Stimulated activated memory B cell treated with anti-CD40 and anti-IgM and Interleukin-4, amounts not matched to agents 10 μg/mL and 1 μg/mL and 100 μg/mL, for 72 hours (primary cell): ENCODE results near the gene ZNF497.
"Not testable (repeated sequence)": the region's sequence is repeated elsewhere in the genome, so short reads cannot be mapped to it uniquely, and the experiment has no call there.

ENCODE experiments used
- ATAC-seq: fragments of 150-1000 bp; cut with Tn5 transposase; 2 replicates; pipeline ENCODE4 v1.10.0; 2021
- H3K27ac Mint-ChIP-seq: one replicate; pipeline ENCODE4 v1.8.0; 2022; ENCODE audit warnings: mild to moderate bottlenecking, mixed read lengths
- H3K27me3 Mint-ChIP-seq: one replicate; pipeline ENCODE4 v1.8.0; 2022; ENCODE audit warnings: mixed read lengths
- H3K36me3 Mint-ChIP-seq: one replicate; pipeline ENCODE4 v1.8.0; 2022; ENCODE audit warnings: mixed read lengths
- H3K4me1 Mint-ChIP-seq: one replicate; pipeline ENCODE4 v1.8.0; 2022; ENCODE audit warnings: mixed read lengths
- H3K4me3 Mint-ChIP-seq: one replicate; pipeline ENCODE4 v1.8.0; 2022; ENCODE audit warnings: mild to moderate bottlenecking, moderate library complexity, mixed read lengths
- H3K9me3 Mint-ChIP-seq: one replicate; pipeline ENCODE4 v1.8.0; 2022; ENCODE audit warnings: mixed read lengths

Gene ZNF497

GRCh38 chr19:58325311-58326022 is 37.1 kb downstream of the ZNF497 start:
- Mint-ChIP-seq H3K36me3 (peaks cover 5% of the 10 kb centered on the region), H3K27ac (no peak overlapping the region), H3K4me1 (peaks cover 8% of the 10 kb centered on the region), H3K27me3 (no peaks in the 10 kb centered on the region), H3K9me3 (no peaks in the 10 kb centered on the region), H3K4me3 (no peak overlapping the region)
- ATAC-seq, result no peak

- Mint-ChIP-seq H3K4me3 (no peak overlapping the region), H3K9me3 (peaks cover 2% of the 10 kb centered on the region)
These were observed 43.3 kb downstream of the ZNF497 start for GRCh38 chr19:58319241-58319640.

GRCh38 chr19:58318297-58318696 is 44.3 kb downstream of the ZNF497 start:
- H3K27ac Mint-ChIP-seq, result no peak overlapping the region
- H3K27me3 Mint-ChIP-seq, result no peaks in the 10 kb centered on the region
- no peaks in the 10 kb centered on the region for H3K4me1 Mint-ChIP-seq
- no peak for ATAC-seq
- H3K36me3 Mint-ChIP-seq, result peaks cover 26% of the 10 kb centered on the region
- no peak overlapping the region for H3K4me3 Mint-ChIP-seq
- H3K9me3 Mint-ChIP-seq, result peaks cover 2% of the 10 kb centered on the region

More at GRCh38 chr19:58319241-58319640, 43.3 kb downstream of the ZNF497 start:
- Mint-ChIP-seq H3K27me3 (no peaks in the 10 kb centered on the region), H3K27ac (no peak overlapping the region), H3K36me3 (peaks cover 19% of the 10 kb centered on the region), H3K4me1 (no peaks in the 10 kb centered on the region)
- no peak for ATAC-seq

GRCh38 chr19:58317476-58318072 is 45.0 kb downstream of the ZNF497 start:
- no peak overlapping the region for H3K4me3 Mint-ChIP-seq
- no peak for ATAC-seq
- no peaks in the 10 kb centered on the region for H3K27me3 Mint-ChIP-seq
- H3K4me1 Mint-ChIP-seq, result no peaks in the 10 kb centered on the region
- peaks cover 2% of the 10 kb centered on the region for H3K9me3 Mint-ChIP-seq
- H3K36me3 Mint-ChIP-seq, result peaks cover 29% of the 10 kb centered on the region
- H3K27ac Mint-ChIP-seq, result no peak overlapping the region

GRCh38 chr19:58315580-58315979 is 47.0 kb downstream of the ZNF497 start:
- peaks cover 9% of the 10 kb centered on the region for H3K4me1 Mint-ChIP-seq
- H3K27ac Mint-ChIP-seq, result no peak overlapping the region
- ATAC-seq, result no peak
- H3K27me3 Mint-ChIP-seq, result no peaks in the 10 kb centered on the region
- peaks cover 2% of the 10 kb centered on the region for H3K9me3 Mint-ChIP-seq
- H3K36me3 Mint-ChIP-seq, result peaks cover 48% of the 10 kb centered on the region
- H3K4me3 Mint-ChIP-seq, result no peak overlapping the region

GRCh38 chr19:58311345-58311865 is 51.1 kb downstream of the ZNF497 start:
- no peaks in the 10 kb centered on the region for H3K27me3 Mint-ChIP-seq

GRCh38 chr19:58310685-58311084 is 51.9 kb downstream of the ZNF497 start:
- H3K4me3 Mint-ChIP-seq, H3K27ac Mint-ChIP-seq, ATAC-seq, H3K27me3 Mint-ChIP-seq, H3K9me3 Mint-ChIP-seq: not testable (repeated sequence)
- Mint-ChIP-seq H3K4me1 (peaks cover 42% of the 10 kb centered on the region), H3K36me3 (peaks cover 83% of the 10 kb centered on the region)

More at GRCh38 chr19:58311345-58311865, 51.1 kb downstream of the ZNF497 start:
- H3K36me3 Mint-ChIP-seq, result peaks cover 80% of the 10 kb centered on the region
- H3K27ac Mint-ChIP-seq, result no peak overlapping the region
- H3K4me1 Mint-ChIP-seq, result peaks cover 36% of the 10 kb centered on the region
- ATAC-seq, result no peak
- no peak overlapping the region for H3K4me3 Mint-ChIP-seq
- H3K9me3 Mint-ChIP-seq, result peaks cover 2% of the 10 kb centered on the region

- Mint-ChIP-seq H3K4me3 (no peak overlapping the region), H3K27ac (no peak overlapping the region), H3K9me3 (no peaks in the 10 kb centered on the region), H3K4me1 (peaks cover 42% of the 10 kb centered on the region), H3K27me3 (no peaks in the 10 kb centered on the region), H3K36me3 (peaks cover 61% of the 10 kb centered on the region)
- ATAC-seq, result no peak
These were observed 54.8 kb downstream of the ZNF497 start for GRCh38 chr19:58307736-58308135.

GRCh38 chr19:58305932-58306323 is 56.6 kb downstream of the ZNF497 start:
- Mint-ChIP-seq H3K4me3 (peak overlapping the region; percentile 91), H3K27ac (peak overlapping the region; percentile 93), H3K27me3 (no peaks in the 10 kb centered on the region), H3K4me1 (peaks cover 37% of the 10 kb centered on the region), H3K36me3 (peaks cover 57% of the 10 kb centered on the region), H3K9me3 (no peaks in the 10 kb centered on the region)
- no peak for ATAC-seq

- Mint-ChIP-seq H3K27ac (peak within 1 kb of the TSS; percentile 93), H3K4me3 (peak within 1 kb of the TSS; percentile 91), H3K4me1 (peaks cover 31% of the 10 kb centered on the region), H3K9me3 (no peaks in the 10 kb centered on the region), H3K27me3 (no peaks in the 10 kb centered on the region), H3K36me3 (peaks cover 57% of the 10 kb centered on the region)
- peak; percentile 100 for ATAC-seq
These were observed 57.3 kb downstream of the ZNF497 start, which contains the start of gene ERVK3-1 for GRCh38 chr19:58305065-58305931. TSS of gene ERVK3-1 (plus strand) at chr19:58305377. CDS start at chr19:58312169, 6,792 bp downstream.

GRCh38 chr19:58304748-58305064 is 57.8 kb downstream of the ZNF497 start:
- Mint-ChIP-seq H3K4me1 (peaks cover 25% of the 10 kb centered on the region), H3K27me3 (no peaks in the 10 kb centered on the region), H3K36me3 (peaks cover 57% of the 10 kb centered on the region), H3K27ac (peak overlapping the region; percentile 93), H3K4me3 (peak overlapping the region; percentile 91), H3K9me3 (no peaks in the 10 kb centered on the region)
- ATAC-seq, result no peak
